HepG2 (cell line): ENCODE data around the gene MATN1. TPM values are rescaled to one million over a fixed set of nuclear protein-coding genes. Genes with fewer than 3 reads are reported as not detected.

ENCODE experiments used
- ATAC-seq: fragments of 200-7000 bp; cut with Tn5 transposase; 3 replicates; pipeline ENCODE4 v1.9.1; 2020; ENCODE audit warnings: mild to moderate bottlenecking, moderate library complexity
- BruUV-seq: library from RNA; stranded (reverse); fragments of 400-500 nt; replicated peaks from 2 replicates; lab custom pipeline; 2021; lab: Mats Ljungman, UMichigan
- CTCF ChIA-PET: fragments of 300-600 bp; formaldehyde crosslinking; extraction: SDS; loops from one replicate; lab custom pipeline; 2021; ENCODE audit warnings: low total read pairs, inconsistent platforms, low intra/inter-chr PET ratio; lab: Yijun Ruan, JAX
- POLR2A ChIA-PET: fragments of 350-600 bp; sonication (Branson Sonifier 250); formaldehyde crosslinking; loops from one replicate; lab custom pipeline; 2020; ENCODE audit warnings: antibody characterized with exemption, inconsistent platforms; lab: Yijun Ruan, JAX
- DNase-seq: peaks from one replicate; pipeline ENCODE4 v3.0.0-alpha.2; 2015; ENCODE audit warnings: low spot score
- FAIRE-seq: peaks from 3 replicates; lab custom pipeline; 2011; peaks lifted over from hg19 to GRCh38; lab: Jason Lieb, UNC
- H2AFZ ChIP-seq: one replicate; pipeline ENCODE4 v1.6.1; 2011; ENCODE audit warnings: low read length, inconsistent platforms
- H3K27ac ChIP-seq: fragments of 300-600 bp; 3 replicates; pipeline ENCODE4 v1.8.0; 2011; ENCODE audit warnings: mixed run types, mild to moderate bottlenecking, mixed read lengths, low read length, inconsistent platforms; ENCODE audit not compliant: insufficient read depth; ENCODE audit errors: extremely low read length
- H3K27me3 ChIP-seq, 2 experiments: fragments of 200-600 bp in 1 of 2; 2 replicates in 1 of 2; 3 replicates in 1 of 2; pipeline versions ENCODE4 v1.6.0 to v1.8.0; 2011; ENCODE audit warnings: low read length in 2 of 2, mild to moderate bottlenecking in 2 of 2, moderate library complexity in 2 of 2, inconsistent platforms in 1 of 2; ENCODE audit not compliant: insufficient read depth in 2 of 2, control insufficient read depth in 1 of 2
- H3K36me3 ChIP-seq, 2 experiments: fragments of 200-600 bp in 1 of 2; replicated peaks in 1 of 2; 2 replicates in 1 of 2; 3 replicates in 1 of 2; pipeline versions ENCODE4 v1.5.1 to v1.8.0; 2011; ENCODE audit warnings: low read length in 2 of 2, inconsistent platforms in 1 of 2; ENCODE audit not compliant: insufficient read depth in 2 of 2, control insufficient read depth in 1 of 2
- H3K4me1 ChIP-seq: 2 replicates; pipeline ENCODE4 v1.5.1; 2012; ENCODE audit warnings: low read length, inconsistent platforms; ENCODE audit not compliant: insufficient read depth
- H3K4me2 ChIP-seq: 2 replicates; pipeline ENCODE4 v1.6.0; 2011; ENCODE audit warnings: low read depth, low read length, inconsistent platforms
- H3K4me3 ChIP-seq, 3 experiments: fragments of 200-600 bp in 1 of 3; sonication (generic), shearing (Covaris generic) in 1 of 3; replicated peaks in 1 of 3; 2 replicates each; pipeline ENCODE4 v1.5.1; 2011 to 2016; ENCODE audit warnings: low read length in 3 of 3, inconsistent platforms in 2 of 3, low read depth in 2 of 3, mild to moderate bottlenecking in 2 of 3, control low read depth in 1 of 3, mixed read lengths in 1 of 3; ENCODE audit not compliant: insufficient read depth in 1 of 3
- H3K79me2 ChIP-seq: one replicate; pipeline ENCODE4 v1.6.1; 2011; ENCODE audit warnings: low read length, inconsistent platforms; ENCODE audit not compliant: insufficient read depth
- H3K9ac ChIP-seq: 2 replicates; pipeline ENCODE4 v1.6.0; 2011; ENCODE audit warnings: mild to moderate bottlenecking, low read depth, low read length, inconsistent platforms; ENCODE audit not compliant: insufficient read depth
- H3K9me3 ChIP-seq: 2 replicates; pipeline ENCODE4 v1.5.1; 2012; ENCODE audit warnings: mild to moderate bottlenecking, low read length
- H4K20me1 ChIP-seq: 2 replicates; pipeline ENCODE4 v1.6.0; 2011; ENCODE audit warnings: inconsistent platforms, mild to moderate bottlenecking, low read length, moderate library complexity; ENCODE audit not compliant: insufficient read depth
- ASH2L ChIP-seq: fragments of 300-600, 200-600 bp; sonication (generic); IDR thresholded peaks from 2 replicates; pipeline ENCODE4 v1.7.0; 2017; ENCODE audit warnings: low read depth, mild to moderate bottlenecking, moderate library complexity, mixed read lengths, low read length; ENCODE audit not compliant: insufficient read length
- E2F5 ChIP-seq: sonication (generic); formaldehyde crosslinking; conservative IDR thresholded peaks from 2 replicates; pipeline ENCODE4 v1.4.0; 2020; ENCODE audit warnings: missing genetic modification reagents
- FOXK1 ChIP-seq: sonication (generic); formaldehyde crosslinking; IDR thresholded peaks from 2 replicates; pipeline ENCODE4 v1.4.0; 2020; ENCODE audit warnings: low read depth, missing genetic modification reagents, borderline replicate concordance
- GFI1 ChIP-seq: sonication (generic); formaldehyde crosslinking; IDR thresholded peaks from 2 replicates; pipeline ENCODE4 v1.5.0; 2020; ENCODE audit warnings: missing genetic modification reagents, mild to moderate bottlenecking, borderline replicate concordance
- HCFC1 ChIP-seq: fragments of 150-350 bp; IDR thresholded peaks from 2 replicates; pipeline ENCODE4 v1.6.1; 2014; ENCODE audit warnings: low read depth, low read length
- MED8 ChIP-seq: sonication (generic); formaldehyde crosslinking; IDR thresholded peaks from 2 replicates; pipeline ENCODE4 v1.8.1; 2023; ENCODE audit warnings: mild to moderate bottlenecking, missing genetic modification reagents; ENCODE audit not compliant: insufficient replicate concordance
- NFKB2 ChIP-seq: sonication (generic); formaldehyde crosslinking; IDR thresholded peaks from 2 replicates; pipeline ENCODE4 v1.4.0; 2020; ENCODE audit warnings: missing genetic modification reagents, borderline replicate concordance
- SMC3 ChIP-seq: IDR thresholded peaks from 2 replicates; pipeline ENCODE4 v1.6.1; 2011; ENCODE audit warnings: low read length, improper control_type of control experiment
- TAF15 ChIP-seq: fragments of 200-400 bp; formaldehyde crosslinking; IDR thresholded peaks from one replicate; pipeline ENCODE4 v1.6.1; 2018; ENCODE audit warnings: mild to moderate bottlenecking, low read depth, low read length; ENCODE audit not compliant: poor library complexity, severe bottlenecking
- TBP ChIP-seq: sonication (generic); formaldehyde crosslinking; IDR thresholded peaks from 2 replicates; pipeline ENCODE4 v1.5.0; 2020; ENCODE audit warnings: missing genetic modification reagents
- TCF12 ChIP-seq, 2 experiments: fragments of 450-650 bp in 1 of 2; sonication (generic) in 1 of 2; formaldehyde crosslinking in 1 of 2; IDR thresholded peaks; 2 replicates each; pipeline versions ENCODE4 v1.6.1 to v1.8.0; 2017 to 2022; ENCODE audit warnings: antibody characterized with exemption in 1 of 2, mild to moderate bottlenecking in 1 of 2, missing genetic modification reagents in 1 of 2, moderate library complexity in 1 of 2
- TRIM22 ChIP-seq: fragments of 450-650 bp; IDR thresholded peaks from 2 replicates; pipeline ENCODE4 v1.6.1; 2017
- ZNF225 ChIP-seq: sonication (generic); formaldehyde crosslinking; IDR thresholded peaks from 2 replicates; pipeline ENCODE4 v1.4.0; 2020; ENCODE audit warnings: mild to moderate bottlenecking, missing genetic modification reagents
- ZNF431 ChIP-seq: sonication (generic); formaldehyde crosslinking; IDR thresholded peaks from 2 replicates; pipeline ENCODE4 v1.9.0; 2022; ENCODE audit warnings: missing genetic modification reagents, low read depth, mild to moderate bottlenecking, borderline replicate concordance
- ZNF609 ChIP-seq: sonication (generic); formaldehyde crosslinking; IDR thresholded peaks from 2 replicates; pipeline ENCODE4 v1.4.0; 2020; ENCODE audit warnings: mild to moderate bottlenecking, missing genetic modification reagents, borderline replicate concordance
- WGBS: methylation state at CpG from one replicate; pipeline ENCODE4 v1.1.6; 2017; ENCODE audit warnings: low lambda C conversion rate; 5-methylcytosine and 5-hydroxymethylcytosine counted together
- in situ Hi-C: cut with HindIII; loops from 2 replicates; pipeline ENCODE4 v1.10.0; 2017; ENCODE audit warnings: low pct_unique_long_range_greater_than_20kb; ENCODE audit not compliant: extremely low pct_ligation_motif_present
- intact Hi-C: fragments of 100-400 bp; cut with micrococcal nuclease; formaldehyde crosslinking; loops from one replicate; pipeline ENCODE4 v1.10.0; 2022; ENCODE audit not compliant: unreplicated experiment
- polyA plus RNA-seq, 8 experiments: library from polyadenylated mRNA; depleted of rRNA in 3 of 8; stranded (reverse) in 7 of 8; unstranded in 1 of 8; fragments of >200 nt; fragmentation: Illumina TruSeq in 4 of 8; extraction: Trizol in 4 of 8; gene quantifications; 2 replicates each; pipeline versions ENCODE4 v1.2.1 to v1.2.3, GENCODE V29; 2011 to 2016; ENCODE audit warnings: low read depth in 4 of 8, missing spikeins in 1 of 8, mixed read lengths in 1 of 8; ENCODE audit not compliant: insufficient read depth in 1 of 8
- total RNA-seq, 5 experiments: library from RNA; depleted of rRNA; stranded (reverse); fragments of >200 nt; fragmentation: Illumina TruSeq; extraction: Trizol; gene quantifications; 2 replicates each; pipeline ENCODE4 v1.2.3, GENCODE V29; 2016; ENCODE audit warnings: low read depth in 1 of 5

The MATN1 gene
- total and polyA plus RNA-seq, 2 of the 13 experiments (the other 11 are each of a cell fraction or from before 2014, with no cell fraction given) = 0.04 to 0.05 TPM

- ATAC-seq (no peak), FAIRE-seq (no peak), DNase-seq (no peak)
- intact Hi-C loops (no loop called here), in situ Hi-C loops (no loop called here)
- no peaks in the 10 kb centered on the region for H3K36me3 ChIP-seq
- no peaks in the 10 kb centered on the region for H3K9me3 ChIP-seq
- ChIA-PET CTCF (no interaction called here), POLR2A (interaction anchor here (1.6 kb wide), 1 partner anchor 12 kb away, joined by 3 read pairs; no protein-coding TSS in a partner anchor)
- no peak within 1 kb of the TSS for H3K4me2 ChIP-seq
- no peak within 1 kb of the TSS for H3K27ac ChIP-seq
- no peak within 1 kb of the TSS for H3K9ac ChIP-seq
- WGBS = 74% methylated on average over 12 of the region's 21 CpGs
- H3K4me1 ChIP-seq = peaks cover 19% of the 10 kb centered on the region
- H4K20me1 ChIP-seq = no peaks in the 10 kb centered on the region
- no peaks in the 10 kb centered on the region for H3K79me2 ChIP-seq
- TF ChIP-seq HCFC1 (no peak), ZNF609 (CRISPR knock-in tag) (no peak), TRIM22 (no peak), E2F5 (no peak), TCF12 (IDR thresholded peaks at IDR 0.05) (no peak), TCF12 (CRISPR knock-in tag; IDR thresholded peaks at IDR 0.05) (no peak), FOXK1 (no peak), ZNF431 (CRISPR knock-in tag) (no peak), TBP (no peak), NFKB2 (no peak), GFI1 (CRISPR knock-in tag) (no peak), SMC3 (no peak), ZNF225 (no peak), TAF15 (no peak), MED8 (no peak), ASH2L (no peak)
- no peak within 1 kb of the TSS for H3K4me3 ChIP-seq
- peaks cover 4 to 42% of the 10 kb centered on the region in 2 experiments; a peak in 3 of 5 replicates for H3K27me3 ChIP-seq
- no TSS peak for BruUV-seq
- H2AFZ ChIP-seq = no peak within 1 kb of the TSS
Measured at GRCh38 chr1:30757352-30758120, 34.2 kb upstream of the MATN1 start, which contains the start of gene LAPTM5. TSS of gene LAPTM5 (minus strand) at chr1:30757774. CDS start at chr1:30757745, 29 bp downstream.
